ENCODE measurements around the gene PTPRU.

PTPRU gene

GRCh38 chr1:29327223-29327935 lies 91.1 kb downstream of the PTPRU start:
- no peak for DNase-seq (ENCODE audit: extremely low read depth in 1 of 2, low read depth in 1 of 2)

GRCh38 chr1:29329022-29329775 lies 92.9 kb downstream of the PTPRU start:
- DNase-seq (ENCODE audit: extremely low read depth in 1 of 2, low read depth in 1 of 2) = no peak

GRCh38 chr1:29330089-29330488 lies 93.8 kb downstream of the PTPRU start:
- DNase-seq (ENCODE audit: extremely low read depth in 1 of 2, low read depth in 1 of 2) = no peak

- DNase-seq (ENCODE audit: extremely low read depth in 1 of 2, low read depth in 1 of 2) = no peak
Observed at GRCh38 chr1:29330856-29331255, 94.5 kb downstream of the PTPRU start.

GRCh38 chr1:29331309-29331708 lies 95.0 kb downstream of the PTPRU start:
- DNase-seq (ENCODE audit: extremely low read depth in 1 of 2, low read depth in 1 of 2) = no peak

- no peak for DNase-seq (ENCODE audit: extremely low read depth in 1 of 2, low read depth in 1 of 2)
Observed at GRCh38 chr1:29331729-29332128, 95.4 kb downstream of the PTPRU start.

- DNase-seq (ENCODE audit: extremely low read depth in 1 of 2, low read depth in 1 of 2) = no peak
Observed at GRCh38 chr1:29332204-29332603, 95.9 kb downstream of the PTPRU start.

GRCh38 chr1:29333008-29333407 lies 96.7 kb downstream of the PTPRU start:
- DNase-seq (ENCODE audit: extremely low read depth in 1 of 2, low read depth in 1 of 2) = no peak

- no peak for DNase-seq (ENCODE audit: extremely low read depth in 1 of 2, low read depth in 1 of 2)
Observed at GRCh38 chr1:29335573-29335972, 99.3 kb downstream of the PTPRU start.

- DNase-seq (ENCODE audit: extremely low read depth in 1 of 2, low read depth in 1 of 2) = no peak
Observed at GRCh38 chr1:29338908-29339575, 102.7 kb downstream of the PTPRU start.

GRCh38 chr1:29341936-29342335 lies 105.6 kb downstream of the PTPRU start:
- no peak for DNase-seq (ENCODE audit: extremely low read depth in 1 of 2, low read depth in 1 of 2)

DNA sequence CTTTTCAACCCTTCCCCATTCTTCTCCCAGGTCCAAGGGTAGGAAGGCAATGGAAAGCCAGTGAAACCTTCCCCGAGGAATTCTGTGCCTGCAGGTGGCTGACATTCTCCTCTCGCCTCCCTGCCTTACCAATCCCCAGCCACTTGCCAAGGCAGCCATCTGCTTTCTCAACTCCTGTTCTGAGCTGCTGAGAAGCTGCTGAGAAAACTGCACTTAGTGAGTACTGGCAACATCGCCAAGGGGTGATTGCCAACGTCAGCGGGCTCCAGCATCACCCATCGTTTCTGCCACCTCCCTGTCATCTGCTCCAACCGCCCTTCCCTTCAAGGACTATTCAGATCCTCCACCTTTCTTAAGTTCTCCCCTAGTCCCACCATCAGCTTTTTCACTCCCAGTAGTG lies 106.0 kb downstream of the PTPRU start:
- DNase-seq (ENCODE audit: extremely low read depth in 1 of 2, low read depth in 1 of 2) = no peak

GRCh38 chr1:29342983-29343382 lies 106.7 kb downstream of the PTPRU start:
- DNase-seq (ENCODE audit: extremely low read depth in 1 of 2, low read depth in 1 of 2) = no peak

- no peak for DNase-seq (ENCODE audit: extremely low read depth in 1 of 2, low read depth in 1 of 2)
Observed at GRCh38 chr1:29343476-29343875, 107.2 kb downstream of the PTPRU start.

DNA sequence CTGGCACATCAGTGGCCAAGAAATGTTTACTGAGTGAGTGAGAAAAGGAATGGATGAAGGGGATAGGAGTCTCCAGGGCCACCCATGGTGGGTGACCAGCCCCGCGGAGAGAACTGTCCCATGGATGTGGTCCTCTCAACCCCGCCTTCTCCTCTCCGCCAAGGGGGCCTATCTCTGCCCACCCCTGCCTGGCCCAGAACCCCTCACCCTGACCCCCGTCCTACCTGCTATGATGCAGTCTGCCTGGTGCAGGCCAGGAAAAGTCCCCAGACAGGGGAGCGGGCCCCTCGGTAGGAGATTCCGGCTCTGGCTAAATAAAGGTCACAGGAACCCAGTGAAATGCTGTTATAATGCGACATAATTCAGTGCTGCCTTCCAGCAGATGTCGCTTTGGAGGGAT lies 107.6 kb downstream of the PTPRU start:
- no peak for DNase-seq (ENCODE audit: extremely low read depth in 1 of 2, low read depth in 1 of 2)

DNA sequence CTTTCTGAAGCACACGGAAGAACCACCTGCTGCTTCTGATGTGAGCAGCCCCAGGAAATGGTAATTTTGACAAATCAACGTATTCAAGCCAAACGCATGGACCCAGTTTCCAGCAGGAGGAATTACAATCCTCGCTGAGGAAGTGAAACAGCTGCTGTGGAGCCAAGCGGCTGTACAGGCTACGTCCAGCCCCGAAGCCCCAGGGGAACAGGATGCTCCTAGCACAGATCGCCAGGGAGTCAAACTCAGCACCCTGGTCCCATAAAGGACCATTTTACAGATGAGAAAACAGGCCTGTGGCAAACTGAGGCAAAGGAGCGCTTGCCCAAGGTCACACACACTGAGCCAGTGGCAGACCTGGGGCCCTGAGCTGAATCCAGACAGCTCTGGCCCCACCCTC lies 108.0 kb downstream of the PTPRU start:
- DNase-seq (ENCODE audit: extremely low read depth in 1 of 2, low read depth in 1 of 2) = no peak

DNA sequence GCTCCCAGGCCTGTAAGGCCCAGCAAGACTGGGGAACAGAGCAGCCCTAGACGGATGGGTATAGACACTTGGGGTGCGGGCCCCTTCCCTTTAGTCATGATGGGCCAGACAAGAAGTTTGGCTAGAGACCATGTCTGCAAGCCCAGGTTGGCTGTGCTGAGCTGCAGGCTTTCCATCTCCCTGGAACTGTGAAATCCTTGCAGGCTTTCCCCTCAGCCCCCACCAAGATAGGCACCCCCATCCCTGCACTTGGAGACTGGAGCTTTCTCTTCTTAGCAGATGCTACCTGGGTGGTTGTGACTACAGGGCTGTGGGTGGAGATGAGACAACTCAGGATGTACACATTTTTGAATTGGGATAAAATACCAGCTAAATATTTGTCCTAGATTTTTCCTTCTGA lies 110.3 kb downstream of the PTPRU start:
- no peak for DNase-seq (ENCODE audit: extremely low read depth in 1 of 2, low read depth in 1 of 2)

DNA sequence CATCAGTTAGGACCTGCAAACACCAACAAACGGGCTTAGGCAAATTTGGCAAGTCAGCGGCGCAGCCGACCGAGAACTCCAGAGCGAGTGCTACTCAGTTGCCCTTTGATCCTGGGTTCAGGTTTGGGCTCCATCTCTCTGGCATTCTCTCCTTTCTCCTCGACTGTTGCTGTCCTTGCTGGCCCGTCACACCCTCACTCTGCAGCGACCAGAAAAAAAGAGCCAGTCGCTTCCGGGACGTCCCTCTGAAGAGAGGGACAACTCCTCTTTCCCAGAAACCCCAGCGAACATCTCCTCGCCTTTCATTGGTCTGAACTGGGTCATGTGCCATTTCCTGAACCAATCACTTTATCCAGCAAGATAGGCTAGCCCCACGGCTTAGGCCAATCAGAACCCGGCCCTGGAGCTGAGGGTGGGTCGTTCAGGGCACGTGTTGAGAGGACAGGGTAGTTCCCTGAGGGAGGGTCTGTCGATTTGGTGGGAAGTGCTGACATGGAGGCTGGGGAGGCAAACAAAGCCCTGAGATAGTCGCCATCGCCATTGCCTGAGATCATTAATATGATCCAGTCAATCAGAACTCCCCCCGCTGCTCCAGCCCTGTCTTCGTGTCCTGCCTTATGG lies 113.7 kb downstream of the PTPRU start:
- no peak for DNase-seq (ENCODE audit: extremely low read depth in 1 of 2, low read depth in 1 of 2)

DNA sequence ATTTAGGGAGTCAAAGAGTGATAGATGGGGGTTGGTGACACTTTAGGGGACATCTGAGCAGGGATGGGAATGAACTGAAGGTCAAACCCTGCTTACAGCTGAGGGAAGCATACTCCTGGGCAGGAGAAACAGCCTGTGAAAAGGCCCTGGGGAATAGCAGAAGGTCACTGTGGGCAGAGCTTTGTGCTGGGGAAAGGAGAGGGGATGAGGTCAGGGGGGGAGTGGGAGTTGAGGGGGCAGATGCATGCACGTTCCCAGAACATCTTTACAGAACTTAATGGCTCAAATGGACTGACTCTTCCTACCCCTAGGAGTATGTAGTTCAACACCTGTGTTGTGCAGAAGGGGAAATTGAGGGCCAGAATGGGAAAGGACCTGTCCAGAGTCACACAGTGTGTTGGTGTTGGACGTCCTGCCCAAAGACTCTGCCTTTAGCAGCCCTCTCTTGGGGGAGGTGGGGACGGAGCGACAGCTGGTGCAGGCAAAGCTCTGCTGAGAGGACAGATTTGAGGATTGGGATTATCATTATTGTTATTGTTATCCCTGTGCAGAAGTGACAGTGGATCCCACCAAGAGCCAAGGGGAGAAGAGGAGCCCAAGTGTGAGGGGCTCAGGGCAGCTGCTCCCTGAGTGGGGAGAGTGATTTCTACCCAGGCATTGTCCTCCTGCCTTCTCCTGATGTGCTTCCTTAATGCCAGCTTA lies 116.5 kb downstream of the PTPRU start:
- no peak for DNase-seq (ENCODE audit: extremely low read depth in 1 of 2, low read depth in 1 of 2)

DNA sequence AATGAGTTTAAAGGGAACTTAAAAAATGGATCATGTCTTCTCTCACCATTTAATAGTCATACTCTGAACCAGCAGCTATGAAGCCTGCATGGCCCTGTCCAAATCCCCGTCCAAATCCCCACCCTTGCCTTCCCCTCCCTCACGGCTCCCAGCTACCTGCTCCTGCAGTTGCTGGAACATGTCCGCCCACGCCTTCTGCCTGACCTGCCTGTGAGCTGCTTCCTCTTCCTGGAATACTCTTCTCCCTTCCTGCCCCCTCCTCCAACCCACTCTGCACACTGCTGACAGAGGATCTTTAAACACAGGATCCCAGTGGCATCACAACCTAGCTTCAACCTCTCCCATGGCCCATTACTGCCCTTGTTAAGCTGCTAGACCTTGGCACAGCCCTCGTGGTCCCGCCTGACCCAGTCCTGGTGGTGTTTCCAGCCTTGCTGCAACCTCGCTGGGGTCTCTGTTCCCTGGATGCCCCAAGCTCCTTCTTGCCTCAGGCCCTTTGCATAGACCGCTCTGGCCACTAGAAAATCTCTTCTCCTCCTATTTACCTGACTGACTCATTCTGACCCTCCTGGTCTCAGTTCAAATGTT lies 118.3 kb downstream of the PTPRU start:
- DNase-seq (ENCODE audit: extremely low read depth in 1 of 2, low read depth in 1 of 2) = no peak

DNA sequence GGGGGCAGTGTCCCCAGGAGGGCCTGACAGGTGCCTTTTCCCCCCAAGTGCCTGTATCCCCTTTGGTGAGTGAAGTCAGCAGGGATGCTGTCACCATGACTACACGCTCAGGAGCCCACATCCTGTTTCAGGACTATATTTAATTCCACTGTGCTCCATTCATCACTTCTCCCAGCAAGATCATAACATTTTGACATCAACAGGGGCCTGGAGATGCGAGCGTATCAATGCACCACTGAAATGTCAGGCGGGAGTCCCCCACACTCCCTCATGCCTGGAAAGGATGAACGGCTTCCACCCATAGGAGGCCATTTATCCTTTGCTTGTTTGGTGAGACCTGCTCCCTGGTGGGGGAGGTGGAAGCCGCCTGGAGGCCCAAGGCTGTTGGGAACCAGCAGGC lies 119.1 kb downstream of the PTPRU start:
- DNase-seq (ENCODE audit: extremely low read depth in 1 of 2, low read depth in 1 of 2) = no peak
